HG03108 (cell line): ENCODE measurements around the gene TMPRSS11B.
"Not testable (repeated sequence)": the region's sequence is repeated elsewhere in the genome, so short reads cannot be mapped to it uniquely, and the experiment has no call there.

Source experiments
- ATAC-seq: cut with Tn5 transposase; IDR thresholded peaks from one replicate; pipeline ENCODE4 v1.9.1; 2021; ENCODE audit warnings: moderate library complexity; ENCODE audit not compliant: unreplicated experiment

Gene TMPRSS11B, protein sequence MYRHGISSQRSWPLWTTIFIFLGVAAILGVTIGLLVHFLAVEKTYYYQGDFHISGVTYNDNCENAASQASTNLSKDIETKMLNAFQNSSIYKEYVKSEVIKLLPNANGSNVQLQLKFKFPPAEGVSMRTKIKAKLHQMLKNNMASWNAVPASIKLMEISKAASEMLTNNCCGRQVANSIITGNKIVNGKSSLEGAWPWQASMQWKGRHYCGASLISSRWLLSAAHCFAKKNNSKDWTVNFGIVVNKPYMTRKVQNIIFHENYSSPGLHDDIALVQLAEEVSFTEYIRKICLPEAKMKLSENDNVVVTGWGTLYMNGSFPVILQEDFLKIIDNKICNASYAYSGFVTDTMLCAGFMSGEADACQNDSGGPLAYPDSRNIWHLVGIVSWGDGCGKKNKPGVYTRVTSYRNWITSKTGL

DNA sequence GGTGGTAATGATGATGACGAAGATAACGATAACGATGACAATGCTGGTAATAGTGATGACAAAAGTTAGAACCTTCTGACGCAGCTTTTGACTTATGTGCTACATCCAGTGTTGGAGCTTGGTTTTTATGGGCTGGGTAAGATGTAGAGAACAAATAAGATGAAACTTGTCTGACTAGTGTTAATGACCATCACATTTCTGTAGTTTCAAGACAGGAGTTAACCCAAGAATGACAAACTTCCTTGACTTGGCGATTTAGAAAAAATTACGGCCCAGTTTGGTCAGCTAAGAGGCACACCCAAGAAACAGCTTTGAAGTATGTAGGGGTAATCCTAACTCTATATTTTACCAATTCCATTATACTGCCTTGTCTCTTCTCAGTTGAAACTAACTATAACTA lies at the start of gene TMPRSS11B:
Gene TMPRSS11B (minus strand): TSS at position 101 of the 400 bp plus-strand sequence. CDS start 136 bp downstream, outside the sequence.
- ATAC-seq, result no peak

DNA sequence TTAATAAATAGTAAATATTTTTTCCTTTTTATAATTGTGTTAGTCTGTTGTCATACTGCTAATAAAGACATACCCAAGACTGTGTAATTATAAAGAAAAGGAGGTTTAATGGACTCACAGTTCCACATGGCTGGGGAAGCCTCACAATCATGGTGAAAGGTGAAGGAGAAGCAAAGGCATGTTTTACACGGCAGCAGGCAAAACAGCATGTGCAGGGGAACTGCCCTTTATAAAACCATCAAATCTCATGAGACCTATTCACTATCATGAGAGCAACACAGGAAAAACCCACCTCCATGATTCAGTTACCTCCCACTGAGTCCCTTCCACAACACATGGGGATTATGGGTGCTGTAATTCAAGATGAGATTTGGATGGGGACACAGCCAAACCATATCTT lies 45.8 kb upstream of the TMPRSS11B start:
- ATAC-seq, result no peak

DNA sequence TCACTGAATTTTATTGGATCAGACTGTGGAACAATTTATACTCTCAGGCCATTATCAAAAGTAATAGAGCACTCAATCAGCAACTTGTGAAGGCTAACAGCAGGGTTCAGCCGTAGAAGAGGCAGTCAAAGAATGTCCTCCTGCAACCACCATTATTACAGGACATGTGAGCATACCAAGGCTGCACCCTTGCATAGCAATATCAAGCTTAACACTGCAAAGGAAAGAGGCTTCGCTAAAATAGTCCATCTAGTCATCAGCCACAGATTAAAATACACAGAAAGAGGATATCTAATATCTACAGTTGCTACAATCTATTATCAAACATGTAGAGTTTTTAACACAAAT lies 42.9 kb upstream of the TMPRSS11B start:
- ATAC-seq, result no peak

DNA sequence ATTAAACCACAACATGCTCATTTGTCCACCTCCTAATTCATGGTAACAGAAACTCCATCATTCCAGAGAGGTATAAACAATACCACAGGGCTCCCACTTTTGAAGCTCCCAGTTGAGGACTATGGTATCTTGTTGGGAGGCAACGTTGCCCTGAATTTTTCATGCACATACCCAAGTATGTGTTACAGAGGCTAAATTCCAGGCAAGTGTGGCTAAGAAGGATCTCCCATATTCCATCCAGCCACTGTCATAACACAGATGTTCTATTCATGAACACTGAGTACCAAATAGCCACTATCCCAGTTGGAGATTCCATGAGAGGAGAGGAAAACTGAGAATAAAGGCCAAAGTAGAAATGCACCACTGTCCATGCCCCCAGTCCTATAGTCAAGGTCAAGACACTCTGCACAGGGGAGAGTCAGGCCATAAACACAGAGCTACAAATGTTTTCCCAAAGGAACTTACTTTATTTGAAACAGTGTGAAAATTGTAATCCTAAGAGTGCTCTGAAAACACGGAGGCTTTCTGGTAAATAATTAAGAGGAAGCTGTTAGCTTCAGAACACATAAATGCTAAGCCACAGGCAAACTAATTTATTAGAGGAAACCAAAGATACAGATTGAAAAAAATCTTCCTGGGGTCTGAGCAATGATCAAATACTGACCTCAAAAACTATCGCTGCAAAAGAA lies 42.4 kb upstream of the TMPRSS11B start:
- no peak for ATAC-seq

DNA sequence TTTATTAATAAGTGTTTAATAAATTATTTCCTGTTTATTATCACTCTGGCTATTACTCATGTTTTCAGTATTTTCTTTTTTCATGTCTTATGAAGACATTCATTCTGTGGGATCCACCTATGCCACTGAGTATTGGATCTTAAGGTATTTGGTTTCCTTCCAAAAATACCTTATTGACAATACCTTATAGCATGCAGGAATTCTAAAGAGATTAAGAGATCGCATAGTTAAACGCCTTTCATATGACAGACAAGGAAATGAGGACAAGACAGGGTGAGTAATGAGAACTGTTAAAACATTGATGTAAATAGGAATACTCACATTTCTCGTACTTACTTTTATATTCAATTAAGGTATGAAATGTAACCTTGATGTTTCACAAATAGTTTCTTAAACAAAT lies 38.2 kb upstream of the TMPRSS11B start:
- no peak for ATAC-seq

GRCh38 chr4:68283095-68283494 lies 37.6 kb upstream of the TMPRSS11B start:
- no peak for ATAC-seq

DNA sequence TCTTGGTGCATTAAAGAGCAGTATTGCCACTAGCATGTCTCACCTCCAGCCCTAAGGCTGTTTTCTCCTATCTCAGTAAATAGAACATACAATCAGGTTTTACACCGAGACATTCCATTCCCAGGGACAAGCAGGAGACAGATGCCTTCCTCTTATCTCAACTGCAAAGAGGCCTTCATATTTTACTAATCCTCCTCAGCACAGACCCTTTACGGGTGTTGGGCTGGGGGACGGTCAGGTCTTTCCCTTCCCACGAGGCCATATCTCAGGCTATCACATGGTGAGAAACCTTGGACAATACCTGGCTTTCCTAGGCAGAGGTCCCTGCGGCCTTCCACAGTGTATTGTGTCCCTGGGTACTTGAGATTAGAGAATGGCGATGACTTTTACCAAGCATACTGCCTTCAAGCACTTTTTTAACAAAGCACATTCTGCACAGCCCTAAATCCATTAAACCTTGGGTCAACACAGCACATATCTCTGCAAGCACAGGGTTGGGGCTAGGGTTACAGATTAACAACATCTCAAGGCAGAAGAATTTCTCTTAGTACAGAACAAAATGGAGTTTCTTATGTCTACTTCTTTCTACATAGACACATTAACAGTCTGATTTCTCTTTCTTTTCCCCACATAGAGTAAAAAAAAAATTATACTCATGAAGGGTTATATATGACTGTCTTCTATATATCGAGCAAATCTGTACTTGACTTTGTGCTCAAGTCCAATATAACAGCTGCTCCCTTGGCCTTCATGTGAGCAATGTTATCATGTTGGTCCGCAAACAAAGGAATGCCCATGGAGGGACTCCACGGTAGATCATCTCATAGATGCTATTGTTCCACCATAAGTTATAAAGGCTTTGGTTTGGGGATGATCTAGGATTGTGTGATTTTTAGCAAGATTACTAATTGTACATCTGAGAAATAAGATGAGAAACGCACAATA lies 36.6 kb upstream of the TMPRSS11B start:
- not testable (repeated sequence) for ATAC-seq

GRCh38 chr4:68278029-68278428 lies 32.5 kb upstream of the TMPRSS11B start:
- no peak for ATAC-seq

DNA sequence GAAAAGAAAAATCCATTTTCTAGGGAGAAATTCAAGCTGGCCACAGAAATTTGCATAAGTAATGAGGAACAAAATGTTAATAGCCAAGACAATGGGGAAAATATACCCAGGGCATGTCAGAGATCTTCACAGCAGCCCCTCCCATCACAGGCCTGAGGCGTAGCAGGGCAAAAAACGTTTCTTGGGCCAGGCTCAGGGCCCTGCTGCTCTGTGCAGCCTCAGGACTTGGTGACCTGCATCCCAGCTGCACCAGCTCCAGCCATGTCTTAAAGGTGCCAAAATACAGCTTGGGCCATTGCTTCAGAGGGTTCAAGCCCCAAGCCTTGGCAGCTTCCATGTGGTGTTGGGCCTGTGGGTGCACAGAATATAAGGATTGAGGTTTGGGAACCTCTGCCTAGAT lies 32.1 kb upstream of the TMPRSS11B start:
- ATAC-seq, result no peak

GRCh38 chr4:68272860-68273259 lies 27.4 kb upstream of the TMPRSS11B start:
- no peak for ATAC-seq

DNA sequence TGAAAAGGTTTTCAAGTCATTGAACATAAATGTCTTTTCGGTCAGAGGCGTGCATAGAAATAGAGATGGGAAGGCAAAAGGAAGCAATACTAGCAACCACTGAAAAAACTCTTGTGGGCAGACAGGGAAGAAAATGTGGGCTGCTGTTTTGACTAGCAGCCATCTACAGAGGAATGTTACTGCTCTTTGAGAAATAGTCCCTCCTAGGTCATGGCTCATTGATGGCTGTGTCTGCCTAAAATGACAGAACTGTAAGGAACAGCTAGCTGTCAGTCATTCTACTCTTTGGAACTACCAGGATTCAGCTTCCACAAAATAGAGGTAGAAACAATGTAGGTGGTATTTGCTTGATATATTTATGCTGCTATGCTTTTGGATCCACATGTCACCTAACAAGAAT lies 26.9 kb upstream of the TMPRSS11B start:
- peak; percentile 60 for ATAC-seq

DNA sequence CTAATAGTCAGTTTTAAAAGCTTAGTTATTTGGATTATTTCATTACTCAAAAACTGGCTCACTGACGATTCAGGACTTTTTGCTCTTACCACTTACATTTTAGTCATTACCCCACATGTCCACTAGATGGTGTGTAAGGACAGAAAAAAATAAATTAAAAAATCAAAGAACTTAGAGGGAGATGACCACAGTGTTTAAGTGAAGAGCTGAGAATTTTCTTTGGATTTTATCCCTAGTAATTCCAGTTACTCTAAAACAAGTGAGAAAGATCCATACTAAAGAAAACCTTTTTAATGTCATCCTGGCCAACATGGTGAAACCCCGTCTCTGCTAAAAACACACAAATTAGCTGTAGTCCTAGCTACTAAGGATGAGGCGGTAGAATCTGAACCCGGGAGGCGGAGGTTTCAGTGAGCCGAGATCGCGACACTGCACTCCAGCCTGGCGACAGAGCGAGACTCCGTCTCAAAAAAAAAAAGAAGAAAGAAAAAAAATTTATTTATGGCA lies 26.4 kb upstream of the TMPRSS11B start:
- peak; percentile 48 for ATAC-seq

GRCh38 chr4:68267433-68267944 lies 22.0 kb upstream of the TMPRSS11B start:
- ATAC-seq, result no peak

- ATAC-seq, result no peak
Measured at GRCh38 chr4:68264875-68265565, 19.5 kb upstream of the TMPRSS11B start.

DNA sequence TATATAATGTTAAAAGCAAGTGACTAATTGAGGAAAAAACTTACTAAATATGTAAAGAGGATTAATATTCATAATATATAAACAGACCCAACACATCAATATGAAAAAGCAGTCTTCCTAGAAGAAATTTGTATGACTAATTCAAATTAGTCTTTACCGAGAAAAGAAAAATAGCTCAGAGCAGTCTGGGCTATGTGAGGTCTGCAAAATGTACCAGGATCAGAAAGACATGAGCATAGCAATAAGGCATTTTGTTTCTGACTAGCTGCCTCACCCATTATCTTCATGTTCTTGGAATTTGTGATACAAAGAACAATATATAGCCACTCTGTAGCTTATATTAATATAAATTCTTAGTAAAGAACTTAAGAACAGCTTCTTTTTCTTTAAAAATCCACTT lies 13.7 kb upstream of the TMPRSS11B start:
- no peak for ATAC-seq

DNA sequence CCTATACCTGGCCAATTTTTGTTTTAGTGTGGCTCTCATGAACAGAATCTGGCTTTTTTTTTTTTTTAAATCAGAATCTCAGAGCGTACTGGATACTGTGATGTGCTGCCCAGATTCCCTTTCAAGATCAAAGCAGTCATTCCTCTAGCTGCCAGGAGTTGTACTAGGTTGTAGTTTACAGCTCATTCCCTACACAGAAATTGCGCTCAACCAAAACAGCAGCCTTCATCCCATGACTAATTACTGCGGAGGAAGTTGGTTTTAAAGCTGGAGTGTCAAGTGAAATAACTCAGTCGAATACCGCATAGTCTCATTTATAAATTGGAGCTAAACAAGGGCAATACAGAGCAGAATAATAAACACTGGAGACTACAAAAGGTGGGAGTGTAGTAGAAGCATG lies 12.2 kb upstream of the TMPRSS11B start:
- no peak for ATAC-seq

DNA sequence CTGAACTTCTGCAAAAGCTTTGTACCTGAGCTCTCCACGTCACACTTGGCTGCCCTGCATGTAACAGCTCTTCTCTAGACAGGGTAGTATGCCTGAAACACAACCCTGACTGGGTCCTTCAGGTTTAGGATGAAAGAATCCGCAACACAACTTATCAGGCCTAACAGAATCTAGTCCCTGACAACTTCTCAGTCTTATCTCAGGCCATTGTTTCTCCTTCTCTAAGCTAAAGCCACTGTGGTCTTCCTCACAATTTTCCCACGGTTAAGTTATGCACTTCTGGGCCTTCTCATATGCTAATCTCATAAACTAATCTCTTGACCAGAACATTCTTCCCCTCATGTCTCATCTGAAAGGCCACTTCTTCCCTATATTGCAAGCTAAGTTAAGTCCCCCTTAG lies 10.8 kb upstream of the TMPRSS11B start:
- ATAC-seq, result no peak

DNA sequence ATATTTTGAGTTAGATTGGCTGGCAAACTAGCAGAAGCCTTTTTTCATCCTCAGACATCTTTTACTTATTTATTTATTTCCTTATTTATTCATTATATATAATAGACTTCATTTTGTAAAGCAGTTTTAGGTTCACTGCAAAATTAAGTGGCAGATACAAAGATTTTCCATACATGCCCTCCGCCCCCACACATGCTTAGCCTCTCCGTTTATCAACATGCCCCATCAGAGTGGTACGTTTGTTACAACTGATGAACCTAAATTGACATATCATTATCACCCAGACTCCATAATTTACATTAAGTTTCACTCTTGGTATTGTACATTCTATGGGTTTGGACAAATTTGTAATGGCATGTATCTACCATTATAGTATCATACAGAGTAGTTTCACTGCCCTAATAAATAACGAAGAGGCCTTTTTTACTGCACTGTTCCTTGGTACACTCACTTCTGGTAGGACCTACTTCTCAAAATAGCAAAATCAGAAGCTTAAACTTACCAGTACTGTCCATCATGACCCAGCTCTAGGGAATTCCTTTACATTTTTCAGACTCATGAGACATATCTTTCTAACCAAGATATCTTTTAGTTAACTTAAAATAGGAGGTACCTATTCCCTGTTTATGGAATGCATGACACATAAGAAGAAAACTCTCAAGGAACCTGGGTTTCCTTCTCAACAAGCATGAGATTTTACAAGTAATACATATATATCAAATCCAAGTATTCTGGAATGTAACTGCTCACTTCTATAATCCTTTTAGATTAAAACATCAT lies 4.8 kb upstream of the TMPRSS11B start:
- no peak for ATAC-seq

DNA sequence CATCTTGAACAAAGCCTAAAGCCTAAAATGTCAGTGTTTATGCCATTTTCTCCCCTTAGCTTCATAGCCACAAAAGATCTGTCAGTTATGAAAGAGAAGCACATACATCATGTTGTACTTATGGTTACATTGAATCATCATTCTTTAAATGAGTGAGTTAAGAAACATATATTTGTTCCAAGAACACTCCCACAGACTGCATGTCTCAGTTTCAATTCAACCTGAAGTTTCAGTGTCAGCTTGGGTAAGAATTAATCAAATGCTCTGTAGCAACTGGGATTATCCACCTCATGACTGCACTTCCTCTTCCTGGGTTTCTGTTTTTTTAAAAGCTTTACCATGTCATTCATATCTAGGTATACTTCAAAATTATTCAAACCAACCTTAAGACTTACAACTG lies 3.9 kb upstream of the TMPRSS11B start:
- no peak for ATAC-seq

DNA sequence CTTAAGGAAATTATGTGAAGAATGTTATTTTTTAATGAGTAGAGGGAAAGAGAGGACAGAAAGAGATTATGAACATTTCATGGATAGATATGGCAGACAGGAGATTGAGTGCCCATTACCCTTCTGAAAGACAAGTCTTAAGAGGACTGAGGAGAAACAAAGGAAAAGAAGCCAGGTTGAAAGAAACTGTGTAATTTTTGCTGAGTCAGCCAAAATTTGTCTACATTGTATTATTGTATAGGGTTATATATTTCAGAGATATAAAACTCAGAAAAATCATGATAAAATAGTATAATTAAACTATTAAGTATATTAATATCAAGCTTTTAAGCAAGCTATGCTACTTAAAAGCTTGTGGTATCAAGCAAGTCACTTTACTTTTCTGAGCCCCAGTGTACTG lies 4.9 kb downstream of the TMPRSS11B start:
- no peak for ATAC-seq
